ENCODE data around the gene MGLL.

DNA sequence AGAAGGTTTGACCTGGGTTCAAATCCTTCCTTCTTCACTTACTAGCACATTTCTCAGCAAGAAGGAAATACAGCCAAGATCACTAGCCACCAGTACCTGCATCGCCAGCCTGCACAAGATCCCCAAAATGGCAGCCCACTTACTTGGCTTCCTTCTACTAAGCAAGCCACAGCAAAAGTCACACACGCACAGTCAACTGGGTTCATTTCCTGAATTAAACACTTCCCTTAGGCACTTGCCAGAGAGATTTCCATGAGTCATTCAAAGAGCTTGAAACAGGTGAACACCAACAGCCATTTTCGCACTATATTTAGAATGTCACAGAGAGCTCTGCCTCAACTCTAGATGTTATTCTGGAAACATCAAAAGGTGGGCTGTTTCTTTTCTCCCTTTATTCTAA is 42.6 kb downstream of the MGLL start:
- TF ChIP-seq, protein P1, sequence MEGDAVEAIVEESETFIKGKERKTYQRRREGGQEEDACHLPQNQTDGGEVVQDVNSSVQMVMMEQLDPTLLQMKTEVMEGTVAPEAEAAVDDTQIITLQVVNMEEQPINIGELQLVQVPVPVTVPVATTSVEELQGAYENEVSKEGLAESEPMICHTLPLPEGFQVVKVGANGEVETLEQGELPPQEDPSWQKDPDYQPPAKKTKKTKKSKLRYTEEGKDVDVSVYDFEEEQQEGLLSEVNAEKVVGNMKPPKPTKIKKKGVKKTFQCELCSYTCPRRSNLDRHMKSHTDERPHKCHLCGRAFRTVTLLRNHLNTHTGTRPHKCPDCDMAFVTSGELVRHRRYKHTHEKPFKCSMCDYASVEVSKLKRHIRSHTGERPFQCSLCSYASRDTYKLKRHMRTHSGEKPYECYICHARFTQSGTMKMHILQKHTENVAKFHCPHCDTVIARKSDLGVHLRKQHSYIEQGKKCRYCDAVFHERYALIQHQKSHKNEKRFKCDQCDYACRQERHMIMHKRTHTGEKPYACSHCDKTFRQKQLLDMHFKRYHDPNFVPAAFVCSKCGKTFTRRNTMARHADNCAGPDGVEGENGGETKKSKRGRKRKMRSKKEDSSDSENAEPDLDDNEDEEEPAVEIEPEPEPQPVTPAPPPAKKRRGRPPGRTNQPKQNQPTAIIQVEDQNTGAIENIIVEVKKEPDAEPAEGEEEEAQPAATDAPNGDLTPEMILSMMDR (IDR thresholded peaks at IDR 0.05; ENCODE audit: low read length): no peak
- TF ChIP-seq EZH2 (optimal IDR thresholded peaks at IDR 0.05; ENCODE audit: low read depth, low read length) (no peak), EZH2phosphoT487 (IDR thresholded peaks at IDR 0.05; ENCODE audit: low read length) (no peak)

All from MM.1S (cell line).